OCI-LY1 (cell line): ENCODE results near the gene DRC1.
"Not testable (repeated sequence)": the region's sequence is repeated elsewhere in the genome, so short reads cannot be mapped to it uniquely, and the experiment has no call there.

ENCODE experiments used
- EZH2 ChIP-seq: fragments of 200-600 bp; sonication (generic), shearing (Covaris generic); IDR thresholded peaks from 2 replicates; pipeline ENCODE4 v1.8.0; 2017; ENCODE audit warnings: borderline replicate concordance, mixed run types, mild to moderate bottlenecking, antibody characterized with exemption, low read length, moderate library complexity, mixed read lengths
- TF ChIP-seq, protein P1 (sequence below): fragments of 200-600 bp; sonication (generic), shearing (Covaris generic); IDR thresholded peaks from 2 replicates; pipeline ENCODE4 v1.5.1; 2017; ENCODE audit warnings: mild to moderate bottlenecking, antibody characterized with exemption, low read length, moderate library complexity, mixed read lengths

GRCh38 chr2:26354469-26354868, 47.3 kb upstream of the DRC1 start:
- TF ChIP-seq EZH2, result not testable (repeated sequence)
- TF ChIP-seq, protein P1, sequence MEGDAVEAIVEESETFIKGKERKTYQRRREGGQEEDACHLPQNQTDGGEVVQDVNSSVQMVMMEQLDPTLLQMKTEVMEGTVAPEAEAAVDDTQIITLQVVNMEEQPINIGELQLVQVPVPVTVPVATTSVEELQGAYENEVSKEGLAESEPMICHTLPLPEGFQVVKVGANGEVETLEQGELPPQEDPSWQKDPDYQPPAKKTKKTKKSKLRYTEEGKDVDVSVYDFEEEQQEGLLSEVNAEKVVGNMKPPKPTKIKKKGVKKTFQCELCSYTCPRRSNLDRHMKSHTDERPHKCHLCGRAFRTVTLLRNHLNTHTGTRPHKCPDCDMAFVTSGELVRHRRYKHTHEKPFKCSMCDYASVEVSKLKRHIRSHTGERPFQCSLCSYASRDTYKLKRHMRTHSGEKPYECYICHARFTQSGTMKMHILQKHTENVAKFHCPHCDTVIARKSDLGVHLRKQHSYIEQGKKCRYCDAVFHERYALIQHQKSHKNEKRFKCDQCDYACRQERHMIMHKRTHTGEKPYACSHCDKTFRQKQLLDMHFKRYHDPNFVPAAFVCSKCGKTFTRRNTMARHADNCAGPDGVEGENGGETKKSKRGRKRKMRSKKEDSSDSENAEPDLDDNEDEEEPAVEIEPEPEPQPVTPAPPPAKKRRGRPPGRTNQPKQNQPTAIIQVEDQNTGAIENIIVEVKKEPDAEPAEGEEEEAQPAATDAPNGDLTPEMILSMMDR, result not testable (repeated sequence)
